HG03432 (cell line): ENCODE results near the gene ETS2.

ENCODE experiments used
- ATAC-seq: cut with Tn5 transposase; IDR thresholded peaks from one replicate; pipeline ENCODE4 v1.9.1; 2021; ENCODE audit warnings: mild to moderate bottlenecking, moderate library complexity; ENCODE audit not compliant: unreplicated experiment

The ETS2 gene

GRCh38 chr21:38805328-38806152 lies at the start of gene ETS2:
TSS of gene ETS2 (plus strand) at chr21:38805929. CDS start at chr21:38810035, 4,106 bp downstream.
- ATAC-seq: peak; percentile 77

GRCh38 chr21:38756746-38757145 lies 49.0 kb upstream of the ETS2 start:
- no peak for ATAC-seq

- no peak for ATAC-seq
These were observed 47.1 kb upstream of the ETS2 start for GRCh38 chr21:38758501-38759214.

GRCh38 chr21:38759413-38759812 lies 46.3 kb upstream of the ETS2 start:
- ATAC-seq: no peak

GRCh38 chr21:38760017-38760761 lies 45.5 kb upstream of the ETS2 start:
- ATAC-seq: no peak

GRCh38 chr21:38760762-38761155 lies 45.0 kb upstream of the ETS2 start:
- ATAC-seq: no peak

- ATAC-seq: no peak
These were observed 44.2 kb upstream of the ETS2 start for GRCh38 chr21:38761531-38761930.

GRCh38 chr21:38765056-38765455 lies 40.7 kb upstream of the ETS2 start:
- ATAC-seq: no peak

- peak; percentile 97 for ATAC-seq
These were observed 38.6 kb upstream of the ETS2 start for GRCh38 chr21:38766987-38767722.

- ATAC-seq: no peak
These were observed 37.2 kb upstream of the ETS2 start for GRCh38 chr21:38768471-38769063.

GRCh38 chr21:38769191-38769780 lies 36.4 kb upstream of the ETS2 start:
- ATAC-seq: no peak

GRCh38 chr21:38770660-38771059 lies 35.1 kb upstream of the ETS2 start:
- no peak for ATAC-seq

GRCh38 chr21:38771536-38771935 lies 34.2 kb upstream of the ETS2 start:
- ATAC-seq: no peak

- ATAC-seq: no peak
These were observed 33.1 kb upstream of the ETS2 start for GRCh38 chr21:38772646-38773045.

- peak; percentile 62 for ATAC-seq
These were observed 32.3 kb upstream of the ETS2 start for GRCh38 chr21:38773099-38774061.

- ATAC-seq: no peak
These were observed 31.6 kb upstream of the ETS2 start for GRCh38 chr21:38774152-38774551.

- no peak for ATAC-seq
These were observed 31.0 kb upstream of the ETS2 start for GRCh38 chr21:38774586-38775285.

GRCh38 chr21:38775733-38776132 lies 30.0 kb upstream of the ETS2 start:
- ATAC-seq: no peak
